ENCODE results near the gene CECR2.

Gene CECR2

DNA sequence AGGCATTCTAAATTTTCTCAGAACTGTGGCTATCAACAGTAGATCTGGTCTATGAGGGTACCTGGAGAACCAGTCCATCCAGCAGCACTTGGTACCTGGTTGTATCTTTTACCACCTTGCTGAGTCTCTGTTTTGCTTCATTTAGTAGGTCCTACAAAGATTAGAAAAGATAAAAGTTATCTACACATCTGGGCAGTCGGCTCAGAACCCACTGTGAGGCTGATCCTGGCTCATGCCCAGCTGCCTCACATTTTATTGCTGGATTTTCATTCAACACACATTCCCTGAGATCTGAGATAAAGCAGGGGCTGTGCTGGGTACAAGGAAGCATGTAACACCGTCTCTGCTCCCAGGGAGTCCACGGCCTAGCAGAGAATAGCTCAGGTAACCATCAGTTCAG is 231.8 kb downstream of the CECR2 start:
- Histone ChIP-seq H3K4me1 (ENCODE audit: control insufficient read depth, low read length) (peaks cover 4% of the 10 kb centered on the region), H3K9me3 (ENCODE audit: control insufficient read depth, insufficient read depth, low read length) (no peaks in the 10 kb centered on the region), H4K20me1 (ENCODE audit: control insufficient read depth, insufficient read depth, low read depth, low read length) (no peaks in the 10 kb centered on the region), H3K4me3 (ENCODE audit: low read length) (no peak overlapping the region), H3K9me2 (replicated peaks; ENCODE audit: control insufficient read depth, low read length) (no peaks in the 10 kb centered on the region), H3K27ac (ENCODE audit: low read depth, low read length) (no peak overlapping the region), H3F3A (ENCODE audit: control insufficient read depth, insufficient read depth) (no peaks in the 10 kb centered on the region), H3K4me2 (ENCODE audit: low read length) (no peak overlapping the region), H3K27me3 (ENCODE audit: control insufficient read depth, low read length) (no peaks in the 10 kb centered on the region), H3K79me2 (ENCODE audit: control insufficient read depth, low read length) (0 out of 2 replicates have a peak, but pooled peaks cover 4% of the 10 kb centered on the region), H3K36me3 (ENCODE audit: control insufficient read depth, low read length) (peaks cover 48% of the 10 kb centered on the region)
- TF ChIP-seq EZH2phosphoT487 (IDR thresholded peaks at IDR 0.05; ENCODE audit: borderline replicate concordance, low read length): no peak
- TF ChIP-seq, protein P1, sequence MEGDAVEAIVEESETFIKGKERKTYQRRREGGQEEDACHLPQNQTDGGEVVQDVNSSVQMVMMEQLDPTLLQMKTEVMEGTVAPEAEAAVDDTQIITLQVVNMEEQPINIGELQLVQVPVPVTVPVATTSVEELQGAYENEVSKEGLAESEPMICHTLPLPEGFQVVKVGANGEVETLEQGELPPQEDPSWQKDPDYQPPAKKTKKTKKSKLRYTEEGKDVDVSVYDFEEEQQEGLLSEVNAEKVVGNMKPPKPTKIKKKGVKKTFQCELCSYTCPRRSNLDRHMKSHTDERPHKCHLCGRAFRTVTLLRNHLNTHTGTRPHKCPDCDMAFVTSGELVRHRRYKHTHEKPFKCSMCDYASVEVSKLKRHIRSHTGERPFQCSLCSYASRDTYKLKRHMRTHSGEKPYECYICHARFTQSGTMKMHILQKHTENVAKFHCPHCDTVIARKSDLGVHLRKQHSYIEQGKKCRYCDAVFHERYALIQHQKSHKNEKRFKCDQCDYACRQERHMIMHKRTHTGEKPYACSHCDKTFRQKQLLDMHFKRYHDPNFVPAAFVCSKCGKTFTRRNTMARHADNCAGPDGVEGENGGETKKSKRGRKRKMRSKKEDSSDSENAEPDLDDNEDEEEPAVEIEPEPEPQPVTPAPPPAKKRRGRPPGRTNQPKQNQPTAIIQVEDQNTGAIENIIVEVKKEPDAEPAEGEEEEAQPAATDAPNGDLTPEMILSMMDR (IDR thresholded peaks at IDR 0.05; ENCODE audit: low read depth, low read length, poor library complexity, severe bottlenecking): no peak

DNA sequence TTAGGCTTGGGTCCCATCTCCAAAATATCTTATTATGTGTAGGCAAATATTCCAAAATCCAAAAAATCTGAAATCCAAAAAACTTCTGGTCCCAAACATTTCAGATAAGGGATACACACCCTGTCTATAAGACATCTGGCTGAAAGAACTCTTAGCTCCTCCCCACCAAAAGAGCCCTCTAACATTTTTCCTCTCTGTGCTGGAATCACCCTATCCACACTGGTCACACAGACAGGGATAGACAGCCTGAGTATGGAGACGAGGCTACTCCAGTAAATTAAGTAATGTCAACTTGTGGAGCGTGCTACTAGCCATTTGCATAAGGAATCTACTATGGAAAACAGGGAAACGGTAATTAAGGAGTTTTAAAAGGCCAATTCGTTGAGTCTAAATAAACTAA is 234.4 kb downstream of the CECR2 start:
- Histone ChIP-seq H3F3A (ENCODE audit: control insufficient read depth, insufficient read depth) (no peaks in the 10 kb centered on the region), H3K9me2 (replicated peaks; ENCODE audit: control insufficient read depth, low read length) (no peaks in the 10 kb centered on the region), H3K27me3 (ENCODE audit: control insufficient read depth, low read length) (no peaks in the 10 kb centered on the region), H3K9me3 (ENCODE audit: control insufficient read depth, insufficient read depth, low read length) (no peaks in the 10 kb centered on the region), H3K4me1 (ENCODE audit: control insufficient read depth, low read length) (no peaks in the 10 kb centered on the region), H3K4me3 (ENCODE audit: low read length) (no peak overlapping the region), H3K4me2 (ENCODE audit: low read length) (no peak overlapping the region), H4K20me1 (ENCODE audit: control insufficient read depth, insufficient read depth, low read depth, low read length) (no peaks in the 10 kb centered on the region), H3K79me2 (ENCODE audit: control insufficient read depth, low read length) (peaks cover 4% of the 10 kb centered on the region; the same call in 1 of the 2 replicates), H3K36me3 (ENCODE audit: control insufficient read depth, low read length) (peaks cover 40% of the 10 kb centered on the region), H3K27ac (ENCODE audit: low read depth, low read length) (no peak overlapping the region)
- TF ChIP-seq, protein P1 (IDR thresholded peaks at IDR 0.05; ENCODE audit: low read depth, low read length, poor library complexity, severe bottlenecking): no peak
- no peak for TF ChIP-seq EZH2phosphoT487 (IDR thresholded peaks at IDR 0.05; ENCODE audit: borderline replicate concordance, low read length)

DNA sequence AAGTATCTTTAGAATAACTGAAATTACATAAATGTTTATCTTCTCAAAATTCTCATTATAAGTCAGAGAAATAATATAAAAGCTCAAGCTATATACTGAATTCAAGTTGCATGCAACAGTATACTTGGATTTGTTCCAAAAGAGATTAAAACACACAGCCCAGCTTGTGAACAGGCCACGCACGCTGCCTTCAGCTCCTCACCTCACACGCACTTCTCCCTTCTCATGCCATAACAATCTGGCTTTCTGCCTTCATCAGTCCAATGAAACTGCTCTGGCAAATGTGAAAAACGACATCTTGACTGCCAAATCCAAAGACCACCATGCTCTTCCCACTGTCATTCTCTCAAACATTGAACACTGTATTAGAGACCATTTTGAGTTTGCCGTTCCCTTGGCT is 237.2 kb downstream of the CECR2 start:
- no peak for TF ChIP-seq EZH2phosphoT487 (IDR thresholded peaks at IDR 0.05; ENCODE audit: borderline replicate concordance, low read length)
- TF ChIP-seq, protein P1 (IDR thresholded peaks at IDR 0.05; ENCODE audit: low read depth, low read length, poor library complexity, severe bottlenecking): no peak
- peaks cover 4% of the 10 kb centered on the region; the same call in 1 of the 2 replicates for H3K79me2 ChIP-seq (ENCODE audit: control insufficient read depth, low read length)
- H3K9me2 ChIP-seq (replicated peaks; ENCODE audit: control insufficient read depth, low read length): no peaks in the 10 kb centered on the region
- H3K27ac ChIP-seq (ENCODE audit: low read depth, low read length): no peak overlapping the region
- H3K4me1 ChIP-seq (ENCODE audit: control insufficient read depth, low read length): no peaks in the 10 kb centered on the region
- H4K20me1 ChIP-seq (ENCODE audit: control insufficient read depth, insufficient read depth, low read depth, low read length): no peaks in the 10 kb centered on the region
- H3F3A ChIP-seq (ENCODE audit: control insufficient read depth, insufficient read depth): no peaks in the 10 kb centered on the region
- H3K4me2 ChIP-seq (ENCODE audit: low read length): no peak overlapping the region
- H3K36me3 ChIP-seq (ENCODE audit: control insufficient read depth, low read length): peaks cover 41% of the 10 kb centered on the region
- H3K4me3 ChIP-seq (ENCODE audit: low read length): no peak overlapping the region
- H3K27me3 ChIP-seq (ENCODE audit: control insufficient read depth, low read length): no peaks in the 10 kb centered on the region
- H3K9me3 ChIP-seq (ENCODE audit: control insufficient read depth, insufficient read depth, low read length): no peaks in the 10 kb centered on the region

Measured in DOHH2 (cell line).